NCI-H345 treated with DMSO at 0.1 percent for 48 hours (cell line): ENCODE measurements around the gene IQCF6.
"Not testable (repeated sequence)": the region's sequence is repeated elsewhere in the genome, so short reads cannot be mapped to it uniquely, and the experiment has no call there.

Experiments used
- DNase-seq: peaks from one replicate; lab custom pipeline; 2025; ENCODE audit not compliant: unreplicated experiment; lab: John Stamatoyannopoulos, UW

The IQCF6 gene

DNA sequence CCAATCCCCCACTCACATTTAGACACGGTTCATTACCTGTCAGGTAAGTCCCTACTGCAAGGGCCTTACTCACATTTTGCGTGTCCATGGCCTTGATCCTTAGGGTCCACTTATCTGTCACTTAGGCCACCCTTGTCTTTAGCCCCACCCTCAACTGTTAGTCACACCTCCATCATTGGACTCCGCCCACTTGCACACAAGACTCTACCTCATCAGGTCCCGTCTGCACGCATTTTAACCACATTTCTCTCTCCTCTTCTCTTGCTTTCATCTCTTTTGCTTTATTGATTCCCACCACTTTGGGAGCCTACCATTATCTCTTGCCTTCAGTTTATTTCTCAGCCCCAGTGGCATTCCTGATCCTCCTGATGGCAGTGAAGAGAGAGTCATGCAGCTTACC is at the start of gene IQCF6:
IQCF6 (minus strand) TSS at position 101 of the 400 bp plus-strand sequence; CDS start at position 88, 13 bp downstream.
- DNase-seq, result no peak

- DNase-seq, result no peak
Measured at GRCh38 chr3:51828297-51828696, 49.3 kb upstream of the IQCF6 start.

DNA sequence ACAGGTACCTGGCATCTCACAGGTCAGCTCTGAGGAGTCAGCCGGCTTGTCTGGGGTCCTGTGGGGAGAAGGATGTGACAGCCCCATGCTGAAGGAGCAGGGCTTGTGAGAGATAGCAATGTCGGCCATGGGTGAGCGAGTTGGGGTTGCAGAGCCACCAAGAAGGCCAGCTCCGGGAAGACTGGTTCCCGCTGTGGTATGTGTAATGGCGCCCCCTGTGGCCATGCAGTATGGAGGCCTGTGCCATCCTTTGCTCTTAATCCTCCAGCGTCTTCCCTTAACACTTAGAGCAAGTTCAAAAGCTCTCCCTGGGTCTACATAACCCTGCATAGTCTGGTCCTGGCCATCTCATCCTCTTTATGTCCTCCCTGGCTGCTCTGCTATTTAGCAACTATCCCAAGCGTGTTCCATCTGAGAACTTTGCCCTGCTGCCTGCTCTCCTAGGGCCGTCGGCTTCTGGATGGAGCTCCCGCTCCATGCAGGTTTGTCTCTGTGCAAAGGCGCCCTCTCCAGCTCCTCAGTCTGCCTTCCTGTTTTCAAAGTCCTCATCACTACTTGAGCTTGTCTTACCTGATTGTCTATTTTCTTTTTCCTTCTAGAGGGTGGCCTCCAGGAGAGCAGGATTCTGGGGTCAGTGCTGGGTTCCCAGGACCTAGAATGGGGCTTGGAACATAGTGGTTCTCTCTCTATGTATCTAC is 40.8 kb upstream of the IQCF6 start:
- no peak for DNase-seq

DNA sequence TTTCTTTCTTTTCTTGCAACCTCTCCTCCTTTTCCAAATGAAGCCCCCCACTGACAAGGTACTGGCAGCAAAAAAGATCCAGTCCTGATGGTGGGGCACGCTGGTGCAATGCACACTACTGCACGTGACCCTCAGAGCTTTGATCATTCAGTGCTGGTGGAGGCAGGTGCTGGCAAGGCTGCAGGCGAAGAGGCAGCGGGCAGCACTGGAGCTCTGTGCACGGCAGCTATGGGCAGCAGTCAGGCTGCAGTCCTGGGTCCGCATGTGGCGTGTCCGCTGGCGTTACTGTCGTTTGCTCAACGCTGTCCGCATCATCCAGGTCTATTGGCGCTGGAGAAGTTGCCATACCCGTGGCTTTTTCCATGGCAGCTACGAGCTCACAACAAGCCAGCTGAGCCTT is 40.1 kb upstream of the IQCF6 start:
- DNase-seq, result no peak

DNA sequence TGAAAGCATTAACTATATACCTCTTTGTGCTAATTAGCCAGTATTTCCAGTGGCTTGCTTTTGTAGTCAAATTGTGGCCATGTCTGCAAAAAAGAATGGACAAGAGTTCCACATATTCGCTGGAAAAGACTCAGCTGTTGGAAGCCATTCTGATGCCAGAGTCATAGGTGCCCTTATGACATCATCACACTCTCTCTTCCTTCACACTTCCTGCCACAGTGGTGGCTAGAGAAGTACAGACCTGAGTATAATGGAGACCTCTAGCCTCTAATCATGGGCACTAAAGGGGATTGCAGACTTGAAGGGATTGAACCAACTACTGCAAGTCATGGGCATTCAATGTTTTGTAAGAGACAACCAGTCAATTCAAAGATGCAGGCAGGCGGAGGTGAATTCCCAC is 38.3 kb upstream of the IQCF6 start:
- DNase-seq, result no peak

GRCh38 chr3:51816723-51817122 is 37.7 kb upstream of the IQCF6 start:
- DNase-seq, result no peak

DNA sequence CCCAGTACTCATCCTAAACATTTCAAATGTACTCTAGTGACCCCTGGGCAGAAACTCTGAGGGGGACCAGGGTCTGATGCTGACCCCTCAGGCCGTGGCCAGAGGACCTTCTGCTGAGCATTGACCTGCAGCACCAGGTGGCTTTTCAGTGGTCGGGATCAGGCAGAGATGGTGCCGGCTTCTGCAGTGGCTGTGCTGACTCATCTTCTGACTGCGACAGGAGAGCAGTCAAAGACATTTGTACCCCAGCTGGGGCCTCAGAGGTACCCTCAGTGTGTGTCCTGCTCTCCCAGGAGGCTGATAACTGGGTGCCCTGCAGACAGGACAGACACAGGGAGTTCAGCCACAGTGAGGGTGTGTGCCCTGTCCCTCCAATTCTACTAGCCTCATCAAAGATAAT is 36.6 kb upstream of the IQCF6 start:
- DNase-seq, result no peak

- no peak for DNase-seq
Measured at GRCh38 chr3:51814034-51814433, 35.0 kb upstream of the IQCF6 start.

DNA sequence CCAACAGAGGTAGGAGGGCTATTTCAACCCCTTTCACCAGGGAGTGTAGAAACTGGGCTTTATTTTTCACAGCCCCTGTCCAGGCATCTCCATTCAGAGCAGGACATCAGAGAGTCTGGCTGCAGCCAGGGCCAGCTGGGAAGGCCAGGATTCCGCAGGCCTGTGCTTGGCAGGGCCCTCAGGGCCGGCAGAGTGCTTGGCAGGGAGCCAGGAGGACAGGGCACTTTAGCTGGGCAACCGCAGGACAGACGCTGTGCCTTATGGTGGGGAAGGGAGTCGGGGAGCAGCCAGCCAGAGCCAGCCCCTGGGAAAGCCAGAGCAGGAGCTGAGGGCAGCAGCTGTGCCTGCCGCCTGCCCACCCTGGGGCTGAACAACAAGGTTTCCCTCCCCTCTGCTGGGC is 34.5 kb upstream of the IQCF6 start:
- DNase-seq, result no peak

DNA sequence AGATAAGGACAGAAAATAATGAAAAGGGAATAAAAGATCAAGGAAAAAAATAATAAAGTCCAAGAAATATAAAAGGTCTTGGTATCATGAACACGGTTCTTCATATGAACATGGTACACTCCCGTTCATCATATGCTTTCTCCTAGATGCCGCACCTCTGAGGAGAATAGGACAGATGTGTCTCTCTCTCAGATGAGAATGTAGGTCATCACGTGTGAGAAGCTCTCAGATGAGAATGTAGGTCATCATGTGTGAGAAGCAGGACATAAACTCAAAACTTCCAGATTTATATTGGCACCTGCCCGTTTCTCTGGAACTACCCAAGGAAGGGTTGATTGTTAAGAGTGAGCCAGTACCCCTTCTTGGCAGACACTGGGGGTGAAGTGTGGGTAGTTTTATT is 29.9 kb upstream of the IQCF6 start:
- DNase-seq, result no peak

- no peak for DNase-seq
Measured at GRCh38 chr3:51802106-51802703, 23.2 kb upstream of the IQCF6 start.

DNA sequence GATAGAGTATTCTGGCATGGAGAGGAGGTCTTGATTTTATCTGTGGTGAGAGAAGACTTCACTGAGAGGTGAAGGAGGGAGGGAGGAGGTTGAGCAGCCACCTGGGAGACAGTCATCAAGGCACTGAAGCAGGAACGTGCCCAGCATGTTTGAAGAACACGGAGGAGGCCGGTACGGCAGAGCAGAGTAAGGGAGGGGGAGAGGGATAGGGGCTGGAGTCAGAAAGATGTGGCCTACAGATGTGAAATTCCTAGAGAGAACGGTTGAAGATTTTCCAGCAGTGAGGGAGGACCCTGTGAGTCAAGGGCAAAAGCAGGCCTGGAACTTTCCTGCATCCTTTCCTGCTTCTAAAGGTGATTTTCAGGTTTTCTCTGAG is 21.7 kb upstream of the IQCF6 start:
- DNase-seq, result no peak

- peak; percentile 1 for DNase-seq
Measured at GRCh38 chr3:51799879-51800749, 21.1 kb upstream of the IQCF6 start.

- no peak for DNase-seq
Measured at GRCh38 chr3:51798411-51798963, 19.4 kb upstream of the IQCF6 start.

GRCh38 chr3:51796854-51797253 is 17.8 kb upstream of the IQCF6 start:
- DNase-seq, result no peak

DNA sequence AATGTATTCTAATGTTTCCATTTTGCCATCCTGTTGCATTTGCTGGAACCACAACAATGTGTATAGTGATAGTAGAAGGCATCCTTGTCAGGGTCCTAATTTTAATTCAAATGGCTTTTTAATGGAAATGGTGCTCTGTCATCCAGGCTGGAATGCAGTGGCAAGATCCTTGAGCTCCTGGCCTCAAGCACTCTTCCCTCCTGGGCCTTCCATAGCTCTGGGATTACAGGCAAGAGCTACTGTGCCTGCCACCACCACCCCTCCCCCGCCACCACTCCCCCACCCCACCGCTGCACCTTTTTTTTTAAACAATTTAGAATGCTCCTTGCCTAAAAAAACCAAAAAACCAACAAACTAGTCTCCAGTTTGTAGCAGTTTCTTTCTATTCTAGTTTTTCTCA is 15.2 kb upstream of the IQCF6 start:
- no peak for DNase-seq

DNA sequence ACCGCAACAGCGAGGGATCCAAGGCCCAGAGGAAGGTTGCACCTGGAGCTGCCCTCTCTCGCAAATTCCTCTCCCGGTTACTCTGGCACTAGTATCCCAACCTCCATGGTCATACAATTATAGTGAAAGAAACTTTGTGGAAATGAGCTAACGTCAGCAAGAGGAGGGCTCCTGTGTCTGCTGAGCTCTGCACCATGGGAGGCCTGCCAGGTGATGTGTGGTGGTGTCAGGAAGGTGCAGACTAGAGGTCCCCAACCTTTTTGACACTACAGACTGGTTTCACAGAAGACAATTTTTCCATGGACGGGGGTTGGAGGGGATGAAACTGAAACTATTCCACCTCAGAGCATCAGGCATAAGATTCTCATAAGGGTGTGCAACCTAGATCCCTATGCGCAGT is 13.2 kb upstream of the IQCF6 start:
- no peak for DNase-seq

- no peak for DNase-seq
Measured at GRCh38 chr3:51789437-51789836, 10.4 kb upstream of the IQCF6 start.

DNA sequence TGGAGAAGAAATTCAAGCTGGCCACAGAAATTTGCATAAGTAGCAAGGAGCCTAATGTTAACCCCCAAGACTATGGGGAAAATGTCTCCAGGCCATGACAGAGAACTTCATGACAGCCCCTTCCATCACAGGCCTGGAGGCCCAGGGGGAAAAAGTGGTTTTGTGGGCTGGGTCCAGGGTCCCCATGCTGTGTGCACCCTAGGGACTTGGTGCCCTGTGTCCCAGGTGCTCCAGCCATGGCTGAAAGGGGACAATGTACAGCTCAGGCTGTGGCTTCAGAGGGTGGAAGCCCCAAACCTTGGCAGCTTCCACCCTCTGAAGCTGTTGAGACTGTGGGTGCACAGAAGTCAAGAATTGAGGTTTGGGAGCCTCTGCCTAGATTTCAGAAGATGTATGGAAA is 8.5 kb upstream of the IQCF6 start:
- DNase-seq, result not testable (repeated sequence)

DNA sequence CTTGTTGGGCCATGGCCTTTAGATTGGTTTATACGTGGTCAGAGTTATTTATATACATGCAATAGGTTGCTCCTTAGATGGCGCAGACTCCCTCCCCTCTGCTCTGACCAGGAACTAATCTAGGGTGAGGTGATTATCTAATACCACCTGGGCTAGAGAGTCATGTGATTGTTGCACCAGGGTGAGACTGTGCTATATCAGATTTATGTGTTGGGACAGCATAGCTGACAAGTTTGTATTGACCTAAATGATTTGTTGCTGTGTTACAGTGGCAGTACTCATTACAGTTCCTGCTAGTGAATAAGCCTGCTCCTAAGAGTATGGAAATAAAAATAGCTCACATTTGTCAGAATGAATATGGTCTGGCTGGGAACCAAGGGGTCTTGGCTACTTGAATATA is 7.2 kb upstream of the IQCF6 start:
- DNase-seq, result no peak

GRCh38 chr3:51778554-51778953 is 483 bp downstream of the IQCF6 start:
- DNase-seq, result no peak

GRCh38 chr3:51777985-51778384 is 1.1 kb downstream of the IQCF6 start:
- no peak for DNase-seq
